SK-N-MC (cell line): ENCODE measurements around the gene ZCCHC14.

Source experiments
- EZH2 ChIP-seq: fragments of 200-600 bp; sonication (generic); IDR thresholded peaks from one replicate; pipeline ENCODE4 v1.6.1; 2017; ENCODE audit warnings: antibody characterized with exemption
- FOXP2 ChIP-seq: optimal IDR thresholded peaks from 2 replicates; pipeline ENCODE3; 2011; ENCODE audit warnings: mild to moderate bottlenecking, moderate library complexity; ENCODE audit not compliant: insufficient read depth; ENCODE audit errors: extremely low read length, control extremely low read depth
- POLR2AphosphoS5 ChIP-seq: IDR thresholded peaks from 2 replicates; pipeline ENCODE4 v1.6.1; 2012; ENCODE audit warnings: mild to moderate bottlenecking, low read depth, low read length, borderline replicate concordance

DNA sequence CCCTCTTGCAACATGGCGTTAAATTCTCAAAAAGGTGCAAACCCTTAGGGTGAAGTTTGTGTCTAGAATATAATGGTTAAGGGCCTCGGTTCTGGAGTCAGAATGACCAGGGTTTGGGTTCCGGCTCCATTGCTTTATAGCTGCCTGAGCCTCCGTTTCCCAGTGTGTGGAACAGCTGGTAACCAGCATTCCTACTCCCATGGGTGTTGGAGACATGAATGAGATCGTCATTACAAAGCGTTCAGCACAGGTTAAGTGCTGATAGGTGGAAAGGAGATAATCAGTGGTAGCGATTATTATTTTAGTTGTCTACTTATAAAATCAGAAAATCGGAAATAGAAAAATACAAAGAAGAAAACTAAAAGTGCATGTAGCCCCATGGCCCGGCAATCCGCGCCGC is 23.5 kb upstream of the ZCCHC14 start:
- no peak for TF ChIP-seq EZH2
- TF ChIP-seq POLR2AphosphoS5: no peak
- TF ChIP-seq FOXP2: no peak
